NCI-H2107 treated with DMSO at 0.1 percent for 48 hours (cell line): ENCODE results near the gene SLC17A7.
A peak's percentile ranks its signal among the peaks of the same experiment; 100 is the strongest.
"Not testable (repeated sequence)": the region's sequence is repeated elsewhere in the genome, so short reads cannot be mapped to it uniquely, and the experiment has no call there.

Source experiments
- DNase-seq: peaks from one replicate; lab custom pipeline; 2025; ENCODE audit not compliant: unreplicated experiment; lab: John Stamatoyannopoulos, UW

SLC17A7 gene

DNA sequence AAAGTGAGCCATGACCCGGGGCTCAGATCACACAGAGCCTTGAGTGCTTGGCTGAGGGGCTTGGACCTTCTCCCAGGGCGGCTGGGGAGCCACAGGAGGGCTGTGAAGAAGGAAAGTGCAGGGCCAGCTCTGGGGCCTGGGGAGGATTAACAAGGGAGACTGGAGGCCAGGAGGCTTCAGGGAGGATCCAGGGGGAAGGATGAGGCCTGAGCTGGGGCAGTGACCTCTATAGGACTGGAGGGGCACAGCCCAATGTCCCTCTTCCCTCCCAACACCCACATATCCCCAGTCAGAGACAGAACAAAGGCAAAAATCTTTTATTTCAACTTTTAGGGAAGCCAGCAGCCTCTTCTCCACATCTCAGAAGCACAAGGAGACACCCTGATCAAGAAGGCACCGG, 4.7 kb upstream of the SLC17A7 start:
- no peak for DNase-seq

- DNase-seq, result not testable (repeated sequence)
These were observed 2.9 kb upstream of the SLC17A7 start for GRCh38 chr19:49444100-49444700.

DNA sequence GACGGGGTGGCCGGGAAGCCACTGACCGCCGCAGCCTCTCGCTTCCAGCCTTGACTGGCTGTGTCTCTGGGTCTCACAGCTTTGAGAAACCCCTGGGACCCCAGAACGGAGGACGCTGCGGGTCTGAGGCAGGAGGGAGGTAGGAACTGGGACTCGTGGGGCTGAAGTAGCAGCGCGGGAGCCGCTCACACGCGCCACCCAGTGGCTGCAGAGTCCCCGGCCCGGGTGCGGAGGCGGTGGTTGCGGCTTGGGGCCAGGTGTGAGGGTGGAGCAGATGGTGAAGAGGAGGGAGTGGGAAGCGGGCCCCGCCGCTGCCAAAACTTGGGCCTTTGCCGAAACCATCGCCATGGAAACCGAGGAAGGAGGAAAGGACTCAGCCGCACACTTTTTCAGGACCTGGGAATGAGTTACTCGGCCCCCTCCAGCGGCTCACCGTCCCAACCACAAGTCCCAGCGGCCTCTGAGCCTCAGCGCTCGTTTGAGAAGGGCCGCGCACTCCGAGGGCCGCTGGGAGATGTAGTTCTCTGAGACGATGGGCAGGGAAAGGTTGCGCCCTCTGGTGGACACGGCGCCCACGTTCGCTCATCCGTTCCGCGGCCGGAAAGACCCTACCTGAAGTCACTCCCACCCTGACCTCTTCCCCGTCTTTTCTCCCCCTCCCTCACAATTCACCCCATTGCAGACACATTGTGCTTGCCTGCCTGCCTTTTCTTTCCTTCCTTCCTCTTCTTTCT, 2.2 kb upstream of the SLC17A7 start:
- DNase-seq, result peak; percentile 82

DNA sequence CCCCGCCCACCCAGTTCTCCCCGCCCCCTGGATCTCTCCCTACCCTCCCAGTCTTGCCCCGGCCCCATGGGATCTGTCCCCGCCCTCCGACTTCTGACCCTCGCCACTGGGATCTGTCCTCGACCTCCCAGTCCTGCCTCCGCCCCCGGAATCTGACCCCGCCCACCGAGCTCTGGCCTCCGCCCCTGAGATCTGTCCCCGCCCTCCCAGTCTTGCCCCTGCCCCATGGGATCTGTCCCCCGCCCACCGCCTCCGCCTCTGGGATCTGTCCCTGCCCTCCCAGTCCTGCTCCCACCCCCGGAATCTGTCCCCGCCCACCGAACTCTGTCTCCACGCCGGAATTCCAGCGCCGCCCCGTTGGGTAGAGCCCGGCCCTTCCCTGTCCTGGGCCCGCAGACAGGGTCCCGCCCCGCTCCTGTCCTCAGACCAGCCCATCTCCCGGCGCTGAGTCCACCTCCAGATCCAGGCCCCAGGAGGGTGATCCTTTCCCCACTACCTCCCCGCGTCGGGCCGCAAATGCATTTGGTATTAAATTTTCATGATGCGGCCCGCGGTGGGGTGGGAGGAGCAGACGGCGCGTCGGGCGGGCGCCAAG, 1.5 kb upstream of the SLC17A7 start:
- no peak for DNase-seq

- DNase-seq, result no peak
These were observed 1.0 kb upstream of the SLC17A7 start for GRCh38 chr19:49442354-49442753.

DNA sequence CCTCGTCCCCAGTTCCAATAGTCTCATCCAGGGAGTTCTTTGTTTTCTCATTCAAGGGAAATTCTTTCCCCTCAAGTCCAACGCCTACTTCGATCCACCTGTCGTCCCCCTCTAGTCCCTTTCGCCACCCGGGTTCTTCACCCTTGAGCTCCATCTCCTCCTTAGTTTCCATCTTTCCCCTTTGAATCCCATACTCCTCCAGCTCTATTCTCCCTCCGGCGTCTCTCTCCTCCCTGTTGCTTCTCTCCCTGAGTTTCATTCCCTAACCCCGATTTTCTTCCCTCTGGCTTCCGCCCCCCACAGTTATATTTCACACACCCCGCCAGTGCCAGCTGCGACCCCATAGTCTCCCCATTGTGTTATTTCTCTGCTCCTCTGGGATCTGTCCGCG, 628 bp upstream of the SLC17A7 start:
- no peak for DNase-seq

- no peak for DNase-seq
These were observed 703 bp downstream of the SLC17A7 start for GRCh38 chr19:49440439-49441209.

GRCh38 chr19:49439836-49440235, 1.5 kb downstream of the SLC17A7 start:
- DNase-seq, result no peak

DNA sequence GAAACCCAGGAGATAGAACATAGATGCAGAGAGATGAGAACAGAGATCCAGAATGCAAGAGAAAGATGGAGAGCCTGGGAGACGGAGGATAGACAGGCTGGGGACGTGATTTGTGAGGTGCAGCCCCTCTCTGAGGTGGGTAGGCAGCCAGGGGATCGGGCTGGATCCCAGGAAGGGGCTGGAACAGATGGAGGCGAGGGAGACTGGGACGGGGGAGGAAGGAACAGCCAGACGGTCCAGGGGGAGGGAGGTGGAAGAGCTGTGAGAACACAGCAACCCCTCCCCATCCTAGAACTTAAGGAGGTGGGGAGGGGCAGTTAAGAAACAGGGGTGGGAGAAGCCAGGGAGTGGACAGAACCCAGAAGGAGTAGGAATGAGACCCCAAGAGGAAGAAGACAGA, 3.1 kb downstream of the SLC17A7 start:
- DNase-seq, result no peak

DNA sequence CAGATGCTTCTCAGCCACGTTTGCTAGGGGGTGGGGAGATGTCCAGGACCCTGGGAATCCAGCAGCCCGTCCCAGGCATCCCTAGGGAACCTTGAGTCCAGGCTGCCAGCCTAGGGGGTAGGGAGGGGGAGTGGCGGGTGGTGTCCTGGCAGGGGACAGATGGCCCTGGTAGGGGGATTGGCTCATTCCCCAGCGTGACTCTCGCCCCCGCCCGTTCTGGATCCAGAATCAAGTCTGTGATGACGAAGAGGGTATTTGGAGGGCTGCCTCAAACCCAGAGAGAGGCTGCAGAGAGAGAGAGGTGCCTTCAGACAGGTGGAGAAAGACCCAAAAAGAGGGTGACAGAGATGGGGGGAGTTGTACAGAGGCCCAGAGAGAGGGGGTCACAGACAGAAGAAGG, 4.1 kb downstream of the SLC17A7 start:
- no peak for DNase-seq

DNA sequence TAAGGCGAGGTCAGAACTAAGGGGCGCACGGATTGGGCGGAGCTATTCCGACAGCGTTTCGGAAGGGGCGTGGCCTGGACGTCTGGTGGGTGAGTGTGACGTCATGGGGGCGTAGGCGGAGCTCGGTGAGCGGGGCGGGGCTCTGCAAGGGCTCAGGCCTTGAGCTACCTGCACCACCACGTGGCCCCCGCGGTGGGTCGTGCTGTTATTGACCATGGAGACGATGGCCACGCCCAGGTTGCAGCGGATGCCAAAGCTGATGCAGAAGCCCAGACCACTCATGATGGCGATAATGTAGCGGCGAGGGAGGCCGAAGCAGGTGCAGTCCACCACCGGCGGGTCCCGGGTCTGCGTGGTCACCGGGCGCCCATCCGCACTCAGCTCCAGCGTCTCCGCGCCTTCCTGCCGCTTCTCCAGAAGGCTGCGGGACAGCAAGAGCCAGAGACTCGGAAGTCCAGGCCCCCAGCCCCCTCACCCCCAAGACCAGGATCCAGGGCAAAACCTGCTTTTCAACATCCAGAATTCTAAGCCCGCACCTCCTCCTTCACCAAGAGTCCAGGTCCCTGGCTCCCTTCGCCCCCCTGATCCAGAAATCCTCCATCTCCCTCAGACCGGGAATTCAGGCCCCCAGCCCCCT, 4.8 kb downstream of the SLC17A7 start:
- no peak for DNase-seq

DNA sequence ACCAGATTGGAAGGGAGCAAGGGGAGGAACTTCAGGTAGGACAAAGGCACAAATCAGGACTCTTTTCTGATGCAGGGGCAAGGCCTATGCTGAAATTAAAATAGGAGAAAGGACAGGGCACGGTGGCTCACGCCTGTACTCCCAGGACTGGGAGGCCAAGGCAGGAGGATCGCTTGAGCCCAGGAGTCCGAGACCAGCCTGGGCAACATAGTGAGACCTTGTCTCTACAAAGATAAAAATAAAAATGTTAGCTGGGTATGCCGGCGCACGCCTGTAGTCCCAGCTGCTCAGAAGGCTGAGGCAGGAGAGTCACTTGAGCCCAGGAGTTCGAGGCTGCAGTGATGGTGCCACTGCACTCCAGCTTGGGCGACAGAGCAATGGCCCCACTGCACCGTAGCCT, 5.7 kb downstream of the SLC17A7 start:
- no peak for DNase-seq

DNA sequence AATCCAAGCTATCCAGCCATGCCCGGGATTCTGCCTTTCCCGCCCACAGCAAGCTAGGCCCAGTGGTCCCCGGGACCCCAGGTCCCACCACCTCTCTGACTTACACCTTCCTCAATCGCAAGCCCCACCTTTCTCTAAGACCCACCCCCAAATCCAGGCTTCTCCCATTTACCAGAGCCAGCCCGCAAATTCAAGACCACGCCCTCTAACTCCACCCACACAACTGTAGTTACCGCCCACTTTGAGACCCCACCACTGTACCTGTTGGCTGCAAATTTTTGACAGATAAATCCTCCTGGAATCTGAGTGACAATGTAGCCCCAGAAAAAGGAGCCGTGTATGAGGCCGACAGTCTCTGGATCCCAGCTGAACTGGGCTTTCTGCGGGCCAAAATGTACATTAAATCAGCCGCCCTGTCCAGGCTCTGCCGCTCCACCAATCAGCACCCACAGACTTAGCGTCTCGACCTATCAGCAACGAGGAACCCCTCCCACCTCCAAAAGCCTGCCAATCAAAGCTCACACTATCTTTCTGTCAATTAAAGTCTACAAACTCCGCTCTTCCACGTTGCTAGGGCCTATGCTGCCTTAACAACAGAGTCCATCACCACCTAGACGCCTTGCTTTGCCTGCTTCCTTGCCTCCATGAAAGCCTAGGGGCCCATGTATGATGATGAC, 6.3 kb downstream of the SLC17A7 start:
- no peak for DNase-seq

GRCh38 chr19:49433240-49433901, 8.0 kb downstream of the SLC17A7 start:
- DNase-seq, result no peak

- no peak for DNase-seq
These were observed 8.9 kb downstream of the SLC17A7 start for GRCh38 chr19:49432141-49433073.

GRCh38 chr19:49431330-49431749, 10.0 kb downstream of the SLC17A7 start:
- DNase-seq, result no peak

DNA sequence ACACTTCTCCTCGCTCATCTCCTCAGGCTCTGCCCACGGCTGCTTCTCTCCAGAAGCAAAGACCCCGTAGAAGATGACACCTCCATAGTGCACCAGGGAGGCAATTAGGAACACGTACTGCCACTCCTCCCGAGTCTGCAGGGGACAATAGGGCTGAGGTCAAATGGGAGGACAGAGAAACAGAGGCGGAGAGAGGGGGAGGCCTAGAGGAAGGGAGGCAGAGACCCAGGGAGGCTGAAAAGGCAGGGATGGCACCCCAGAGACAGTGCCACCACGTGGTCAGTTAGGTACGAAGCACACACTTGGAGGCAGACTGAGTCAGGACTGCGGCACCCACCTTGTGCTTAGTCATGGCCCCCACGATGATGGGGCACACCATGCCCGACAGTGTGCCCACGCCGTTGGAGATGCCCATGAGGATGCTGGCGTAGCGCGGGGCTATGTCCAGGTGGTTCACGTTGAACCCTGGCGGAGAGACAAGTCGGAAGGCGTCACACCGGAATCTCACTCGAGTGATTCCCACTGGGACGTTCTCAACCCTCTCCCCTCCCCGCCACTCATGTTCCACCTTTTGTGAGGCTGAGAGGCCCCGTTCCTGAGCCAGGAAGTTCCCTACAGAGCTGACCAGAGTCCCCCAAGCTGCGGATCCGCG, 10.5 kb downstream of the SLC17A7 start:
- no peak for DNase-seq

GRCh38 chr19:49430172-49430677, 11.1 kb downstream of the SLC17A7 start:
- peak; percentile 23 for DNase-seq
